HG03060 (cell line): ENCODE data around the gene REEP3.
A peak's percentile ranks its signal among the peaks of the same experiment; 100 is the strongest.
"Not testable (repeated sequence)": the region's sequence is repeated elsewhere in the genome, so short reads cannot be mapped to it uniquely, and the experiment has no call there.

Source experiments
- ATAC-seq: cut with Tn5 transposase; IDR thresholded peaks from one replicate; pipeline ENCODE4 v1.9.1; 2021; ENCODE audit warnings: low read depth, moderate number of reproducible peaks; ENCODE audit not compliant: unreplicated experiment

The REEP3 gene

GRCh38 chr10:63653747-63654146, 132.5 kb downstream of the REEP3 start:
- ATAC-seq, result no peak

DNA sequence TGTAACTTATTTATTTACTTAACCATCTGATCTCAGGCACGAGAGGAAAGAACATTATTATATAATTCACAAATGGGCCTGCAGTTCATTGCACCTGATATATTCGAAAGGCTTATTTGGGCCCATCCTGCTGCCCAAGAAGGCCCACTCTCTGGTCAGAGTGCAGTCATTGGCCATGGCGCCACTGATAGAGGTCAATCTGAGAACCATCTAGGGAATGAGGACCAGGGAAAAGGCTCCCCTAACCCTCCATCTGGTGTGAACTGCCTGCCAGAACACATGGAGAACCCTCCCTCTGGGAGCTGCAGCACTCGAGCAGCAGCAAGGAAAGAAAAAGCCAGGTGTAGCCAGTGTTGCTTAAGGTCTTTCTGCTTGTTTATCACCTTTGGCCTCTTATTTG, 136.6 kb downstream of the REEP3 start:
- no peak for ATAC-seq

DNA sequence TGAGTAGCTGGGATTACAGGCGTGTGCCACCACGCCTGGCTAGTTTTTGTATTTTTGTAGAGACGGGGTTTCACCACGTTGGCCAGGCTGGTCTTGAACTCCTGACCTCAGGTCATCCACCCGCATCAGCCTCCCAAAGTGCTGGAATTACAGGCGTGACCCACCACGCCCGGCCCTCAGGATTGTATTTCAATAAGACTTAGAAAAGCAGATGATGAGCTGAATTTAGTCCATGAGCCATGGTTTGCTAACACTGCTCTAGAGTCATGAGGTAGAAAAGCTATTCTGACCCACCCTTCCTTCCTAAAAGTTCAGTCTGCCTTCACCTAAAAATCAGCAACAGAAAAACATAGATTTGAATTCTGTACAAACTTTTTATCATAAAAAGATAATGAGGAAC, 139.7 kb downstream of the REEP3 start:
- ATAC-seq, result not testable (repeated sequence)

DNA sequence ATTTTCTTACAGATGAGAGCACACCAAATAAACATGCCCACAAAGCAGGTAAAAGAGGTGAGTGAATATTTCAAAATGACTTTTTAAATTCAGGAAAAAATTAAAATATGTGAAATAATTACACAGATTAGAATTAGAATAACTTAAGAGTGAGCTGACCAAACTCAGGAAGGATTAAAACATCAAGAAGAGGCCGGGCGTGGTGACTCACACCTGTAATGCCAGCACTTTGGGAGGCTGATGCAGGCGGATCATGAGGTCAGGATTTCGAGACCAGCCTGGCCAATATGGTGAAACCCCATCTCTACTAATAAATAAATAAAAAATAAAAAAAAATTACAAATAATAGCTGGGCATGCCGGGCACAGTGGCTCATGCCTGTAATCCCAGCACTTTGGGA, 140.1 kb downstream of the REEP3 start:
- no peak for ATAC-seq

GRCh38 chr10:63664341-63664885, 143.2 kb downstream of the REEP3 start:
- ATAC-seq, result no peak

DNA sequence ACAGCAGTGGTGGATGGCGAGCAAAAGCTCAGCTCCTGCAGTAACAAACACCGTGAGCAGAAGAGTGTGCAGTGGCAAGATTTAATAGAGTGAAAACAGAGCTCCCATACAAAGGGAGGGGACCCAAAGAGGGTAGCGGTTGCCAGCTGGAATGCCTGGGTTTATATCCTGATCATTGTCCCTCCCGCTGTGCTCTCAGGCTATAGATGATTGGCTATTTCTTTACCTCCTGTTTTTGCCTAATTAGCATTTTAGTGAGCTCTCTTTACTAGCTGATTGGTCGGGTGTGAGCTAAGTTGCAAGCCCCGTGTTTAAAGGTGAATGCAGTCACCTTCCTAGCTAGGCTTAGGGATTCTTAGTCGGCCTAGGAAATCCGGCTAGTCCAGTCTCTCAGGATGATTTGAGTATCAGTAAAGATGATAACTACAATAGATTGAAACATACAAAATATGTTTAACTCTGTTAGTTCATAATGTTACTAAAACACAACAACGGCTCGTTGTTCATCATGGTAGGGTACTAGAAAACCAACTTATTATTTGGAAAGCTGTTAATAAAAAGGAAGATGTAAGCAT, 143.9 kb downstream of the REEP3 start:
- not testable (repeated sequence) for ATAC-seq

DNA sequence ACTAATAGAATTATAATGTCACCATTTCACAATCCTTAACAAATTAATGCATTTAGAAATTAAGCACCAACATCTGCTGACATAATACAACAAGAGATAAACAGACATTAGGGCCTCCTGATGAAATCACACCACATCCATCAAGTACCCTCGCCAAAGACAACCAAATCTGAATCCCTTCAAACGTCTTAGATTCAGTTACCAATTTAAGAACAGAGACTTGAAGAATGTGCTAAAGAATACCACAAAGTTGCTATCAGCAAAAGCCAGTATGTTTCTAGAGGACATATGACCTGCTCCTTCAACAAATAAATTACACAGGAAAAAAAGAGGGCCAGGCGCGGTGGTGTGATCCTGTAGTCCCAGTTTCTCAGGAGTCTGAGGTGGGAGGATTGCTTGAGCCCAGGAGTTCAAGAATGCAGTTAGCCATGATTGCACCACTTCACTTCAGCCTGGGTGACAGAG, 144.5 kb downstream of the REEP3 start:
- no peak for ATAC-seq

DNA sequence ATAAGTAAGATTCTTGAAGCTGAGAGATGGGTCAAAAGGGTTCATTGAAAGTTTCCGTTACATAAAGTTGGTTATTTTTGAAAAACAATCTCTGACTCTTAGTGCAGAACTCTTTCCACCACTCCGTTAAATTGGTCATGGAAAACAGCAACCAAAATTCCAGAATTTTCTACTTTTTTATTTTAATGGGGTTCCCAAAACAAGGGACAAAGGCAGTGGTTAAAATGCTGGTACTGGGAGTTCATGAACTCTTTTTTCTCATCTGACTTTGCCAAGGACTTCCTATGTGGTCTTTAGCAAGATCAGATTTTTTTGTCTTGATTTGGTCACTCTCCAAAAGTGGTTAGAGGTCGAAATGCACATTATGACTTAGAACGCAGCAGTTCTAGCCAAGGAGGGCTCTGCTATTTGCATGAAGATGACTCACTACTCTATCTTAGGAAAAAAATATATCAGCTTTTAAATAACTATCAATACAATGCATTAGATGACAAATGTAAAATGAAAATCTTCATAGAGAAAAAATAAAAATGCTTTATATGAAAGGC, 145.7 kb downstream of the REEP3 start:
- peak; percentile 67 for ATAC-seq

DNA sequence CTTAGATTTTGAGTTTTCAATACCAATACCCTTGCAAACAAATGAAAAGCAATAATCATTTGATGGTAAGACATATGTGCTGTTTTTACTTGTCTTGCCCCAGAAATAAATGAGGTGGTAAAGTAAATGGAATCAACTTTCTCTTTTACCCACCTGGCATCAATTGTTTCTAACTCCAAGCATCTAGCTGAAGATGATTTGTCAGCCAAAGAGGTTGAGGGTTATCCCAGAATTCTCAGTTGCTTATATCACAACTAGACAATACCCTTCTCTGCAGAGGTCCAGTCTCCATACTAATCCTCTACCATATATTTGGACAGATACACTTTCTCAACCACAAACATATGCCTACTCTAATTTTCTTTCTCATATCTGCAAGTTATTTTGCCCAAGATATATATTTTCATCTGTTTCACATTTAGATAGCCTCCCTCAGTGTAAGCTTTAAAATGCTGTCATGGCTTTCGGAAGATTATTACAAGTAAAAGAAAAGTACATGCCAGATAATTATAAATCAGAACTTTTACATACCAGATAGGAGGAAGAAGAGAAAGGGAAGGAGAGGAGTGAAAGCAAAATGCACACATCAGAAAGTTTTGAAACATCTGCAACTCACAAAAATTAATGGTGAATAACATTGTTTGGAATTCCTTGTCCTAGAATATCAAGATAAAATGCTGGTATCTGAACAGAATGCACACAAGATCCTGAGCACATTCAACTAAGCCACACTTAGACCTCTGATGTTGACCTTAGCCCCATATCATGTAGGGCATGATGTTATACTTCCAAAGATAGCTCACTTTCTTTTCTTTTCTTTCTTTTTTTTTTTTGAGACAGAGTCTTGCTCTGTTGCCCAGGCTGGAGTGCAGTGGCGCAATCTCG, 146.6 kb downstream of the REEP3 start:
- ATAC-seq, result no peak

DNA sequence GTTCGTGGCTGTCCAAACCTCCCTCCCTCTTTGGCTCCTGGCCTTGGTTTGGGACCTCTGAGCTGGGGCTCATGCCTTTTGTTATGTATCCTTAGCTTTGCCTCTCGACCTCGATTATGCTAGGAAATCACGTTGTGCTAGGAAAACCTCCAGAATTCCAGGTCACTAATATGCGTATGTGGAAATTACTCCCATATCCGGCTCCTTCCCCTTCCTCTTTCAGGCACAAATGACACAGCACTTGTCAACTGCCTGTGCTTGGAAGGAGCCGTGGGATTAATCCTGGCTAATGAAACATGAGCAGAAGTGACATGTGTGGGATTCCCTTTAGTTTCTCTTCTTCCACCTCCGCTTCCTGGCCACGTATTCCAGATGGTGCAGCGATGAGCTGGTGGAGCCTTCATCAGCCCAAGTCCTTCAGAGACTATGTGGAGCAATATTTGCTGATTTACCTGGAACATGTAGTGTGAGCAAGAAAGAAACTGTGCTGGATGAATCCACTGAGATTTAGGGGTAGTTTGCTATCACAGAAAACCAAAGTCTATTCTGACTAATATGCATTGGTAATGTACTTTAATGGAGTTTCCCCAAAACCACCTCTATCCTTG, 149.2 kb downstream of the REEP3 start:
- no peak for ATAC-seq

- ATAC-seq, result no peak
Observed at GRCh38 chr10:63671317-63671937, 150.2 kb downstream of the REEP3 start.

- ATAC-seq, result no peak
Observed at GRCh38 chr10:63672491-63672890, 151.3 kb downstream of the REEP3 start.

DNA sequence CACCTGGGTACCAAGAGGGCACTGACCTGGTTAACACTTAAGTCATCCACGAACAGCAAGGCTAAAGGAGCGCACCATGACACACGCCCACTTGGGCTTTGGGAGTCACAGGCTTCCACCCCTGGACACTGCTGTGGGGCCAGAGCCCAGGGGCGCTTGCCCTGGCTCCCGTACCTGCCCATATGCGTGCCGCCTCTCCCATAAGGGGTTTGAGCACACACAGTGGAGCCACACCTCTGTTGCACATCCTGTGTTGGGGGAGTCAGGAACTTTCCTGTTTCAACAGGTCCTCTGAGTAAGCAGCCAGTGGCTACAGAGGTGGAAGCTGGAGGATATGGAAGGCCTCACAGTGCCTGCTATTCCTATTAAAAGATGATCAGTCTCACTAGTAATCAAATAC, 152.0 kb downstream of the REEP3 start:
- ATAC-seq, result no peak

- ATAC-seq, result no peak
Observed at GRCh38 chr10:63673846-63674245, 152.6 kb downstream of the REEP3 start.
